ENCODE results near the gene MANF. TPM values are rescaled to one million over a fixed set of nuclear protein-coding genes. Genes with fewer than 3 reads are reported as not detected.

Gene MANF
- total RNA-seq, 1 experiment from 2014 or later, result 106 TPM

GRCh38 chr3:51380601-51381332, 4.3 kb upstream of the MANF start:
- BruUV-seq (replicated peaks), result no TSS peak
- Histone ChIP-seq H3K4me1 (ENCODE audit: insufficient read depth, low read length, poor library complexity, severe bottlenecking) (no peaks in the 10 kb centered on the region), H3K27ac (ENCODE audit: low read depth, low read length, poor library complexity, severe bottlenecking) (no peak overlapping the region), H3K9me3 (ENCODE audit: low read depth, low read length, poor library complexity, severe bottlenecking) (no peaks in the 10 kb centered on the region), H3K36me3 (ENCODE audit: insufficient read depth, low read length, poor library complexity, severe bottlenecking) (no peaks in the 10 kb centered on the region), H3K4me3 (ENCODE audit: low read depth, low read length, poor library complexity, severe bottlenecking) (no peak overlapping the region), H3K27me3 (replicated peaks; ENCODE audit: insufficient read depth, low read depth, low read length, poor library complexity) (no peaks in the 10 kb centered on the region)
- ChIA-PET CTCF (no interaction called here), POLR2A (ENCODE audit: low non-redundant PET) (no interaction called here)
- TF ChIP-seq EZH2 (IDR thresholded peaks at IDR 0.05; ENCODE audit: borderline replicate concordance, low read depth, low read length, poor library complexity, severe bottlenecking) (no peak), CTCF (conservative IDR thresholded peaks at IDR 0.05; ENCODE audit: low read depth, low read length) (no peak)
- intact Hi-C loops (cut with micrococcal nuclease; ENCODE audit: unreplicated experiment), result no loop called here
- no peak for DNase-seq (ENCODE audit: low spot score)

- TF ChIP-seq EZH2 (IDR thresholded peaks at IDR 0.05; ENCODE audit: borderline replicate concordance, low read depth, low read length, poor library complexity, severe bottlenecking), result no peak
- TF ChIP-seq CTCF (conservative IDR thresholded peaks at IDR 0.05; ENCODE audit: low read depth, low read length), result no peak
- no TSS peak for BruUV-seq (replicated peaks)
- H3K4me1 ChIP-seq (ENCODE audit: insufficient read depth, low read length, poor library complexity, severe bottlenecking), result no peaks in the 10 kb centered on the region
- H3K4me3 ChIP-seq (ENCODE audit: low read depth, low read length, poor library complexity, severe bottlenecking), result no peak overlapping the region
- no peaks in the 10 kb centered on the region for H3K36me3 ChIP-seq (ENCODE audit: insufficient read depth, low read length, poor library complexity, severe bottlenecking)
- DNase-seq (ENCODE audit: low spot score), result no peak
- no peak overlapping the region for H3K27ac ChIP-seq (ENCODE audit: low read depth, low read length, poor library complexity, severe bottlenecking)
- H3K27me3 ChIP-seq (replicated peaks; ENCODE audit: insufficient read depth, low read depth, low read length, poor library complexity), result no peaks in the 10 kb centered on the region
- ChIA-PET POLR2A (ENCODE audit: low non-redundant PET) (no interaction called here), CTCF (no interaction called here)
- intact Hi-C loops (cut with micrococcal nuclease; ENCODE audit: unreplicated experiment), result no loop called here
- H3K9me3 ChIP-seq (ENCODE audit: low read depth, low read length, poor library complexity, severe bottlenecking), result no peaks in the 10 kb centered on the region
These were observed 3.8 kb upstream of the MANF start for GRCh38 chr3:51381333-51381705.

DNA sequence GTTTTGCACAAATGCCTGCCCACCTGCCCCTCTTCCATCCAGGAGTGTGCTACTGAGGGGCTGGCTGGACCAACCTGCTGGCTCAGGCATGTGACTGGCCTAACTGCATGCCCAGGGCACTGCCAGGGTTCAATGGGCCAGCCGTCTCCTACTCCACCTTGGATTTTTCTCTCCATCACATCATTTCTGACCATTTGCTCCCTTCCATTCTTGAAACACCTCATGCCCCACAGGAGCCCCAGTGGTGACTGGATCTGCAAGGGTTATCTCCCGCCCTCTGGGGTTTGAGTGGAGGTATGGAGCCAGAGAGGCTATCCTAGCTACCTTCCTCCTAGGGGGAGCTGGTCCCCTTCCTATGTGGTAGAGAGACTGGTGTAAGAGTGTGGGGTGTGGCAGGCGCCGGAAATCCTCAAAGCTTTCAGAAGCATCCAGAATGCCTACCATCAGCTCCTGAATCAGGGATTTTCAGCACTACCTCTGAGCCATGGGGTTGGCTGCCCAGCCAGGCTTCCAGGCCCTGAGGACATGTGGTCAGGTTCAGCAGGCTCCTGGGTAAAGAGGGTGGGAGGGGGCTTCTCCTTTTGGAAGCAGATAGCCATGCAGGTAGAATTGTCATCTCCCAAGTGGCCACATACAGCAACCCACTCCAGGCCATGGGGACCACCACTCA, 2.9 kb upstream of the MANF start:
- Histone ChIP-seq H3K36me3 (ENCODE audit: insufficient read depth, low read length, poor library complexity, severe bottlenecking) (peaks cover 3% of the 10 kb centered on the region), H3K27ac (ENCODE audit: low read depth, low read length, poor library complexity, severe bottlenecking) (no peak overlapping the region), H3K4me3 (ENCODE audit: low read depth, low read length, poor library complexity, severe bottlenecking) (no peak overlapping the region), H3K27me3 (replicated peaks; ENCODE audit: insufficient read depth, low read depth, low read length, poor library complexity) (no peaks in the 10 kb centered on the region), H3K4me1 (ENCODE audit: insufficient read depth, low read length, poor library complexity, severe bottlenecking) (no peaks in the 10 kb centered on the region), H3K9me3 (ENCODE audit: low read depth, low read length, poor library complexity, severe bottlenecking) (no peaks in the 10 kb centered on the region)
- BruUV-seq (replicated peaks), result no TSS peak
- ChIA-PET POLR2A (ENCODE audit: low non-redundant PET) (no interaction called here), CTCF (no interaction called here)
- DNase-seq (ENCODE audit: low spot score), result no peak
- TF ChIP-seq EZH2 (IDR thresholded peaks at IDR 0.05; ENCODE audit: borderline replicate concordance, low read depth, low read length, poor library complexity, severe bottlenecking) (no peak), CTCF (conservative IDR thresholded peaks at IDR 0.05; ENCODE audit: low read depth, low read length) (no peak)
- intact Hi-C loops (cut with micrococcal nuclease; ENCODE audit: unreplicated experiment), result no loop called here

All from A673 (cell line).